Measurements from ENCODE around the gene SMIM3. TPM values are rescaled to one million over a fixed set of nuclear protein-coding genes. Genes with fewer than 3 reads are reported as not detected.
"Not testable (repeated sequence)": the region's sequence is repeated elsewhere in the genome, so short reads cannot be mapped to it uniquely, and the experiment has no call there.

SMIM3 gene
- polyA plus RNA-seq, 2 of the 4 experiments (the other 2 are of a cell fraction), result 4.5 to 4.6 TPM

GRCh38 chr5:150836703-150837102 lies 58.1 kb downstream of the SMIM3 start:
- H3K4me1 ChIP-seq, result no peaks in the 10 kb centered on the region
- POLR2A ChIA-PET, result no interaction called here
- H3K4me3 ChIP-seq, result no peak overlapping the region
- FAIRE-seq (no peak), DNase-seq (ENCODE audit: low read depth in 1 of 2, low spot score in 1 of 2) (no peak), ATAC-seq (no peak)
- TF ChIP-seq POLR2A (IDR thresholded peaks at IDR 0.05; ENCODE audit: low read length), result no peak
- TF ChIP-seq RARB (CRISPR knock-in tag; IDR thresholded peaks at IDR 0.05), result no peak
- CTCF ChIA-PET, result interaction anchor here (1.3 kb wide), 1 partner anchor 35 kb away, joined by 3 read pairs; no protein-coding TSS in a partner anchor
- H3K4me2 ChIP-seq, result no peak overlapping the region
- H3K27ac ChIP-seq, result no peak overlapping the region
- WGBS (ENCODE audit: missing lambda C conversion rate), result 10% methylated on average over 3 of the region's 3 CpGs
- H3K9me3 ChIP-seq, result peaks cover 1% of the 10 kb centered on the region; the same call in 1 of the 3 replicates

GRCh38 chr5:150845185-150845859 lies 66.8 kb downstream of the SMIM3 start:
- H3K9me3 ChIP-seq; ATAC-seq; POLR2A ChIA-PET; FAIRE-seq; H3K27ac ChIP-seq; H3K4me1 ChIP-seq; H3K4me3 ChIP-seq; DNase-seq (ENCODE audit: low read depth in 1 of 2, low spot score in 1 of 2); H3K4me2 ChIP-seq: not testable (repeated sequence)
- 69% methylated on average over 10 of the region's 32 CpGs for WGBS (ENCODE audit: missing lambda C conversion rate)
- CTCF ChIA-PET, result interaction anchor here (1.2 to 2.0 kb wide), 2 partner anchors 44 to 45 kb away, joined by 3 to 8 read pairs; no protein-coding TSS in a partner anchor

GRCh38 chr5:150846308-150846653 lies 67.7 kb downstream of the SMIM3 start, which contains the start of gene IRGM:
Gene IRGM (plus strand): TSS chr5:150846521. CDS start chr5:150848124, 1,603 bp downstream.
- H3K4me3 ChIP-seq; ATAC-seq; DNase-seq (ENCODE audit: low read depth in 1 of 2, low spot score in 1 of 2); FAIRE-seq; POLR2A ChIA-PET; H3K27ac ChIP-seq; H3K4me2 ChIP-seq; H3K4me1 ChIP-seq; H3K9me3 ChIP-seq: not testable (repeated sequence)
- 29% methylated on average over 3 of the region's 3 CpGs for WGBS (ENCODE audit: missing lambda C conversion rate)
- CTCF ChIA-PET, result interaction anchor here (1.2 to 2.2 kb wide), 5 partner anchors 15 to 386 kb away, joined by 3 to 8 read pairs (median 8); no protein-coding TSS in a partner anchor

Other genes starting within 250 kb of the SMIM3 start
- 13.7 and 20.7 TPM in 2 replicates for gene SYNPO, start 138.1 kb upstream of the SMIM3 start, polyA plus RNA-seq (2011; rRNA removed)
- 33.9 to 43.8 TPM (median 37.1 TPM) in 3 replicates for gene SYNPO, start 138.1 kb upstream of the SMIM3 start, polyA plus RNA-seq (2017; fragmentation: RNase III; extraction: RNeasy Plus Mini Kit Qiagen cat#74134 plus additional on column Dnase treatment)
- gene MYOZ3, start 117.5 kb upstream of the SMIM3 start, polyA plus RNA-seq (2011; rRNA removed), result 0.06 and 0.13 TPM in 2 replicates
- 0.07 to 0.12 TPM (median 0.09 TPM) in 3 replicates for gene MYOZ3, start 117.5 kb upstream of the SMIM3 start, polyA plus RNA-seq (2017; fragmentation: RNase III; extraction: RNeasy Plus Mini Kit Qiagen cat#74134 plus additional on column Dnase treatment)
- 65.3 and 75.7 TPM in 2 replicates for gene RBM22, start 77.7 kb upstream of the SMIM3 start, polyA plus RNA-seq (2011; rRNA removed)
- 37.6 to 42.2 TPM (median 41.2 TPM) in 3 replicates for gene RBM22, start 77.7 kb upstream of the SMIM3 start, polyA plus RNA-seq (2017; fragmentation: RNase III; extraction: RNeasy Plus Mini Kit Qiagen cat#74134 plus additional on column Dnase treatment)
- gene DCTN4, start 19.7 kb upstream of the SMIM3 start, polyA plus RNA-seq (2011; rRNA removed), result 34.8 and 38.4 TPM in 2 replicates
- 18.7 to 20.9 TPM (median 20.2 TPM) in 3 replicates for gene DCTN4, start 19.7 kb upstream of the SMIM3 start, polyA plus RNA-seq (2017; fragmentation: RNase III; extraction: RNeasy Plus Mini Kit Qiagen cat#74134 plus additional on column Dnase treatment)
- gene IRGM, start 67.8 kb downstream of the SMIM3 start, polyA plus RNA-seq (2011; rRNA removed), result 0.05 TPM in 1 of 2 replicates, not detected in the other
- gene IRGM, start 67.8 kb downstream of the SMIM3 start, polyA plus RNA-seq (2017; fragmentation: RNase III; extraction: RNeasy Plus Mini Kit Qiagen cat#74134 plus additional on column Dnase treatment), result not detected in 3 replicates
- 9.1 and 9.3 TPM in 2 replicates for gene ZNF300, start 126.2 kb downstream of the SMIM3 start, polyA plus RNA-seq (2011; rRNA removed)
- gene ZNF300, start 126.2 kb downstream of the SMIM3 start, polyA plus RNA-seq (2017; fragmentation: RNase III; extraction: RNeasy Plus Mini Kit Qiagen cat#74134 plus additional on column Dnase treatment), result 4.5 to 5.7 TPM (median 5.5 TPM) in 3 replicates
- gene GPX3, start 241.8 kb downstream of the SMIM3 start, polyA plus RNA-seq (2011; rRNA removed), result 26.4 and 34.8 TPM in 2 replicates
- gene GPX3, start 241.8 kb downstream of the SMIM3 start, polyA plus RNA-seq (2017; fragmentation: RNase III; extraction: RNeasy Plus Mini Kit Qiagen cat#74134 plus additional on column Dnase treatment), result 13.6 to 16.8 TPM (median 16.2 TPM) in 3 replicates

Measured in A549 (cell line).